ENCODE measurements around the gene ADGRF4. TPM values are rescaled to one million over a fixed set of nuclear protein-coding genes. Genes with fewer than 3 reads are reported as not detected.

ADGRF4 gene
- total RNA-seq, 1 donor from 2014 or later, result not detected

DNA sequence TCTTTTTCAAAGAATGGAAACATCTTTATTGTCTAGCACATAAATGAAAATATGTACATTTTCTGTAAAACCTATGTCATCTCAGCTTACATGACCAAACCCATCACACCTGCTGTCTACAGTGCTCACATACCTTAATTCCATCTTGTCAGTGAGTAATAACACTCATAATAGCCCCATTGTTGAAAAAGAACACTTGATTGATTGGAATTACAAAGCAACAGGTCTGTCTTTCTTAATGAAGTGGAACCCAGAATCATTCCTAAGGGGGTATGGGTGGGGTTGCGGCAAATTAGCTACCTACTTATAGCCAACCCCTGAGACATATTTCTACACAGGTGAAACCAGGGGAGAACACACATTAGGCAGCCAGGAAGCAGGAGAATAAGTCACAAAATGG, 20.2 kb downstream of the ADGRF4 start:
- H3K9me3 Mint-ChIP-seq (ENCODE audit: unreplicated experiment), result no peaks in the 10 kb centered on the region
- TF ChIP-seq, protein P1, sequence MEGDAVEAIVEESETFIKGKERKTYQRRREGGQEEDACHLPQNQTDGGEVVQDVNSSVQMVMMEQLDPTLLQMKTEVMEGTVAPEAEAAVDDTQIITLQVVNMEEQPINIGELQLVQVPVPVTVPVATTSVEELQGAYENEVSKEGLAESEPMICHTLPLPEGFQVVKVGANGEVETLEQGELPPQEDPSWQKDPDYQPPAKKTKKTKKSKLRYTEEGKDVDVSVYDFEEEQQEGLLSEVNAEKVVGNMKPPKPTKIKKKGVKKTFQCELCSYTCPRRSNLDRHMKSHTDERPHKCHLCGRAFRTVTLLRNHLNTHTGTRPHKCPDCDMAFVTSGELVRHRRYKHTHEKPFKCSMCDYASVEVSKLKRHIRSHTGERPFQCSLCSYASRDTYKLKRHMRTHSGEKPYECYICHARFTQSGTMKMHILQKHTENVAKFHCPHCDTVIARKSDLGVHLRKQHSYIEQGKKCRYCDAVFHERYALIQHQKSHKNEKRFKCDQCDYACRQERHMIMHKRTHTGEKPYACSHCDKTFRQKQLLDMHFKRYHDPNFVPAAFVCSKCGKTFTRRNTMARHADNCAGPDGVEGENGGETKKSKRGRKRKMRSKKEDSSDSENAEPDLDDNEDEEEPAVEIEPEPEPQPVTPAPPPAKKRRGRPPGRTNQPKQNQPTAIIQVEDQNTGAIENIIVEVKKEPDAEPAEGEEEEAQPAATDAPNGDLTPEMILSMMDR (IDR thresholded peaks at IDR 0.05; ENCODE audit: unreplicated experiment), result no peak
- no peak for DNase-seq (ENCODE audit: low spot score)
- no peak overlapping the region for H3K27ac Mint-ChIP-seq (ENCODE audit: unreplicated experiment)
- no peaks in the 10 kb centered on the region for H3K36me3 Mint-ChIP-seq (ENCODE audit: low read depth, unreplicated experiment)
- H3K4me3 Mint-ChIP-seq (ENCODE audit: unreplicated experiment), result no peak overlapping the region
- H3K27me3 Mint-ChIP-seq (ENCODE audit: unreplicated experiment), result no peaks in the 10 kb centered on the region
- H3K4me1 Mint-ChIP-seq (ENCODE audit: unreplicated experiment), result no peaks in the 10 kb centered on the region

DNA sequence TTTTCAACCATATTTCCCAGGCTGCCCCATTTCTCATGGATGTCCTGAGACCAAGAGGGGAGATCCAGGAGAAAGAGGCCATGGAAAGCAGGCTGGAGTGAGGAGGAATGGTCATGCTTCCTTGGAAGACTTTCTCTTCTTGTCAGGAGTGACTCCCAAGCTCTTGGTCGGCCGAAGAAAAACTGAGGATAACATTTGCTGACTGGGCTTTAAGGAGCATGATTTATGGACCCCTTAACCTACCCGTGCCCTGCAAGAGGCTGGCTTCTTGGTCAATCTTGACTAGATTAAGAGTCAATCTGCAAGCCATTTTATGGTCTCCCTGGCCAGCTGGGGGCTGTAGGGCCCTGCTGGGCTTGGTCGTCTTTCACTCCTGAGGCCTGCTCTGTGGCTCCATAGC, 22.8 kb downstream of the ADGRF4 start:
- no peak for DNase-seq (ENCODE audit: low spot score)
- H3K36me3 Mint-ChIP-seq (ENCODE audit: low read depth, unreplicated experiment), result peaks cover 3% of the 10 kb centered on the region
- no peaks in the 10 kb centered on the region for H3K4me1 Mint-ChIP-seq (ENCODE audit: unreplicated experiment)
- H3K27ac Mint-ChIP-seq (ENCODE audit: unreplicated experiment), result no peak overlapping the region
- no peak overlapping the region for H3K4me3 Mint-ChIP-seq (ENCODE audit: unreplicated experiment)
- no peaks in the 10 kb centered on the region for H3K27me3 Mint-ChIP-seq (ENCODE audit: unreplicated experiment)
- TF ChIP-seq, protein P1 (IDR thresholded peaks at IDR 0.05; ENCODE audit: unreplicated experiment), result no peak
- H3K9me3 Mint-ChIP-seq (ENCODE audit: unreplicated experiment), result no peaks in the 10 kb centered on the region

DNA sequence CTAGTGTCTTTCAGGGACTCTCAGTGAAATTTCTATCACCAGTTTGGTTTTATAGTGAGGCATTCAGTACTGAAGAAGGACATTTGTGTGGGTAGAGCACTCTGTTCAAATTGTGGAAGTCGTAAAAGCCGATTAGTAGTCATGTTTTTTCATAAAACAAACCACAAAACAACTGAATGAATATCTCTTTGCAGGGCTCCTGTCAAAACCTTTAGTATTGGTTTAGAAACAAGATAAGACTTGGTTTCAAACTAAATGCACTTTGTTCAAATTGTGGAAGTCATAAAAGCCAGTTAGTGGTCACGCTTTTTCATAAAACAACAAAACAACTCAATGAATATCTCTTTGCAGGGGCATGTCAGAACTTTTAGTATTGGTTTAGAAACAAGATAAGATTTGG, 23.8 kb downstream of the ADGRF4 start:
- Mint-ChIP-seq H3K9me3 (ENCODE audit: unreplicated experiment) (no peaks in the 10 kb centered on the region), H3K36me3 (ENCODE audit: low read depth, unreplicated experiment) (peaks cover 3% of the 10 kb centered on the region), H3K4me3 (ENCODE audit: unreplicated experiment) (no peak overlapping the region), H3K27ac (ENCODE audit: unreplicated experiment) (no peak overlapping the region), H3K27me3 (ENCODE audit: unreplicated experiment) (no peaks in the 10 kb centered on the region), H3K4me1 (ENCODE audit: unreplicated experiment) (no peaks in the 10 kb centered on the region)
- TF ChIP-seq, protein P1 (IDR thresholded peaks at IDR 0.05; ENCODE audit: unreplicated experiment), result no peak
- no peak for DNase-seq (ENCODE audit: low spot score)

DNA sequence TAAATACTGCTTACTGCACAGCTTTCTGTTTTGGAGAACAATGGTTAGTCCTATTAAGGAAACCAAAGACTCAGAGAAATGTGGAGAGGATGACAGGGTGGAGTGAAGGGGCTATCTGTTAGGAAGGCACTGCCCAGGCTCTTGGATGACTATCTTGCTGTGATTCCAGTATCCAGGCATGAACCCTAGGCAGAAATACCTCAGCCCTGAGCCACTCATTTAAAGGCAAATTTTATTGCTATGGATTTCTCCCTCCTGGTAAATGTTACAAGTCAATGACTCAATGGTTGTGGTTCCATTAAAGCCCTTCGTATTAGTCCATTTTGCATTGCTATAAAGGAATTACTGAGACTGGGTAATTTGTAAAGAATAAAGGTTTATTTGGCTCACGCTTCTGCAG, 25.9 kb downstream of the ADGRF4 start:
- TF ChIP-seq, protein P1 (IDR thresholded peaks at IDR 0.05; ENCODE audit: unreplicated experiment), result no peak
- H3K9me3 Mint-ChIP-seq (ENCODE audit: unreplicated experiment), result no peaks in the 10 kb centered on the region
- H3K27me3 Mint-ChIP-seq (ENCODE audit: unreplicated experiment), result no peaks in the 10 kb centered on the region
- H3K4me1 Mint-ChIP-seq (ENCODE audit: unreplicated experiment), result no peaks in the 10 kb centered on the region
- peaks cover 3% of the 10 kb centered on the region for H3K36me3 Mint-ChIP-seq (ENCODE audit: low read depth, unreplicated experiment)
- DNase-seq (ENCODE audit: low spot score), result no peak
- no peak overlapping the region for H3K27ac Mint-ChIP-seq (ENCODE audit: unreplicated experiment)
- H3K4me3 Mint-ChIP-seq (ENCODE audit: unreplicated experiment), result no peak overlapping the region

DNA sequence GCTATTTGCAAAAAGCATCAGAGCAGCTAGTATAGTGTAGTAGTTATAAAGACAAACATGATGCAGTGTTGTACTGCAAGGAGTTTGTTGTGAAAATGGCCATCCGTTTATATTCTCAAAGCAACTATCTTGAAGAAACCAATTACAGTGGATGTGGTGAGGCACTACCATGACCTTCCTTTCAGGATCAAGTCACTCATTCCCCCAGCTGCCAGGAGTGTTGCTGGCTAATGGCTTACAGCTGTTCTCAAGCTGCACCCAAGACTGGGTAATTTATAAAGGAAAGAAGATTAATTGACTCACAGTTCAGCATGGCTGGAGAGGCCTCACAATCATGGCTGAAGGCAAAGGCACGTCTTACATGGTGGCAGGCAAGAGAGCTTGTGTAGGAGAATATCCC, 29.0 kb downstream of the ADGRF4 start:
- DNase-seq (ENCODE audit: low spot score), result no peak
- H3K27me3 Mint-ChIP-seq (ENCODE audit: unreplicated experiment), result no peaks in the 10 kb centered on the region
- H3K36me3 Mint-ChIP-seq (ENCODE audit: low read depth, unreplicated experiment), result peaks cover 3% of the 10 kb centered on the region

More for the DNA sequence above, 29.0 kb downstream of the ADGRF4 start:
- H3K27ac Mint-ChIP-seq (ENCODE audit: unreplicated experiment), result no peak overlapping the region
- no peak overlapping the region for H3K4me3 Mint-ChIP-seq (ENCODE audit: unreplicated experiment)
- H3K4me1 Mint-ChIP-seq (ENCODE audit: unreplicated experiment), result no peaks in the 10 kb centered on the region
- H3K9me3 Mint-ChIP-seq (ENCODE audit: unreplicated experiment), result no peaks in the 10 kb centered on the region
- TF ChIP-seq, protein P1 (IDR thresholded peaks at IDR 0.05; ENCODE audit: unreplicated experiment), result no peak
